Uterine smooth muscle cell (primary cell): ENCODE measurements around the gene SPOCD1. TPM values are rescaled to one million over a fixed set of nuclear protein-coding genes. Genes with fewer than 3 reads are reported as not detected.

Experiments
- total RNA-seq: library from RNA; depleted of rRNA; stranded (reverse); fragments of >200 nt; gene quantifications from 2 replicates; pipeline ENCODE4 v1.2.3, GENCODE V29; 2014

SPOCD1 gene
- total RNA-seq: 71.4 and 85.6 TPM in 2 replicates

GRCh38 chr1:31815752-31816500 lies at the start of gene SPOCD1:
Gene SPOCD1 (minus strand): TSS chr1:31816022. CDS start chr1:31815333, 689 bp downstream.

GRCh38 chr1:31764312-31765040 lies 51.3 kb downstream of the SPOCD1 start, which contains the start of gene ADGRB2:
Gene ADGRB2 (minus strand): TSS chr1:31764340. CDS start chr1:31757221, 7,119 bp downstream.

Other genes with a start within 250 kb of the SPOCD1 start
- 3.4 and 28.4 TPM in 2 replicates for gene TINAGL1, start 239.5 kb downstream of the SPOCD1 start, total RNA-seq
- gene HCRTR1, start 198.3 kb downstream of the SPOCD1 start, total RNA-seq: not detected in 2 replicates
- 70.4 and 81.7 TPM in 2 replicates for gene PEF1, start 171.1 kb downstream of the SPOCD1 start, total RNA-seq
- 50.2 and 202 TPM in 2 replicates for gene COL16A1, start 112.0 kb downstream of the SPOCD1 start, total RNA-seq
- 6.1 and 12.4 TPM in 2 replicates for gene ADGRB2, start 51.7 kb downstream of the SPOCD1 start, total RNA-seq
- gene PTP4A2, start 122.3 kb upstream of the SPOCD1 start, total RNA-seq: 366 and 386 TPM in 2 replicates
- 59.7 and 76.0 TPM in 2 replicates for gene KHDRBS1, start 197.8 kb upstream of the SPOCD1 start, total RNA-seq